Suprapubic skin (tissue), 4 donors: ENCODE measurements around the gene MINAR1. TPM values are rescaled to one million over a fixed set of nuclear protein-coding genes. Genes with fewer than 3 reads are reported as not detected.

Experiments used
- DNase-seq, 2 donors: peaks; one replicate each; pipeline ENCODE4 v3.0.0-alpha.2; 2019; ENCODE audit warnings: low spot score in 2 of 2
- H3K27ac ChIP-seq: fragments of 200-600 bp; sonication (generic); one replicate; pipeline ENCODE4 v1.5.1; 2019
- H3K27me3 ChIP-seq: fragments of 200-600 bp; sonication (generic); one replicate; pipeline ENCODE4 v1.5.1; 2019
- H3K36me3 ChIP-seq: fragments of 200-600 bp; sonication (generic); one replicate; pipeline ENCODE4 v1.5.1; 2019
- H3K4me1 ChIP-seq: fragments of 200-600 bp; sonication (generic); one replicate; pipeline ENCODE4 v1.5.1; 2019
- H3K4me3 ChIP-seq: fragments of 200-600 bp; sonication (generic); one replicate; pipeline ENCODE4 v1.5.1; 2019; ENCODE audit warnings: mild to moderate bottlenecking
- H3K9me3 ChIP-seq: fragments of 200-600 bp; sonication (generic); one replicate; pipeline ENCODE4 v1.5.1; 2019
- EP300 ChIP-seq: sonication (generic); formaldehyde crosslinking; IDR thresholded peaks from one replicate; pipeline ENCODE4 v1.6.1; 2017; ENCODE audit warnings: antibody characterized with exemption
- POLR2A ChIP-seq, 2 donors: fragments of 450-650 bp; IDR thresholded peaks; one replicate each; pipeline ENCODE4 v1.6.1; 2017; ENCODE audit warnings: antibody characterized with exemption in 2 of 2, mild to moderate bottlenecking in 2 of 2, moderate library complexity in 2 of 2
- POLR2AphosphoS5 ChIP-seq, 3 donors: sonication (generic); formaldehyde crosslinking; IDR thresholded peaks; one replicate each; pipeline ENCODE4 v1.6.1; 2017; ENCODE audit warnings: antibody characterized with exemption in 3 of 3
- WGBS: methylation state at CpG from one replicate; pipeline ENCODE4 v1.1.5; 2018; 5-methylcytosine and 5-hydroxymethylcytosine counted together
- total RNA-seq, 4 donors: library from RNA; depleted of rRNA; stranded (reverse); fragments of >200 nt; gene quantifications; one replicate each; pipeline ENCODE4 v1.1.0, GENCODE V29; 2016
- TF ChIP-seq, protein P1 (sequence below), 2 donors: fragments of 200-600 bp in 1 of 2; fragments of 450-650 bp in 1 of 2; sonication (generic) in 1 of 2; IDR thresholded peaks; one replicate each; pipeline ENCODE4 v1.5.1; 2016 to 2019; ENCODE audit warnings: antibody characterized with exemption in 2 of 2, mild to moderate bottlenecking in 1 of 2, moderate library complexity in 1 of 2

MINAR1 gene
- total RNA-seq, 4 donors from 2014 or later = 0.23 to 1.1 (median 0.56) TPM

DNA sequence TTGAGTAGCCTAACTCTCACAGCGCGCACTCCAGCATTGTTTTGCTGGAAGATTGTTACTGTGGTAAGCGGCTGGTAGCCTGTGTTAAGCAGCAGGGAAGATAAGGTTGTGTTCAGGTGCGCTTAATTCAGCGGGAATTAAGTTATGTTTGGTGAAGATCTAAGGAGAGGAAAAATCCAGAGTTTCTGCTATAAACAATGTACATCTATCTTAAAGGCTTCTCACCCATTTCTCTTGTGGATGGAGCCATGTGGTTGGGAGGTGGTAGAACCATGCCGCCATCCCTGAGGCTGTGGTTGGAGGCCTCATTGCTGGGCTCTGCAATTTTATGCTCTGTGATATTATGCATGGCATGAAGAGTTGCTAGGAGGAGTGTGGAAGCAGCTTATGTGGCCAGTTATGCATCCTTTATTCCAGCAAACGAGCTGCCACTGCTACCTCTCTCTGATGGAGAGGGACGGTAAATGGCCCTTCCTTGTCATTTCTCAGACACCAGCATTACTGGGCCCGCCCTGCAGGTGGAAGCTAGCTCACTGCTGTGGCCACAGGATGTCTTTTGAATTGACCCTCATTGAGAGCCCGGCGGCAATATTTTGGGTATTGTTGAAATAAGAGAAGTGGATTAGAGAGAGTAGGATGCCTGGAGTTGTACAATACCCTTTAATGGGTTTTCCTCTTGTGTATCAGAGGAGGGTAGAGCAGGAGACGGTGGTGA lies 1.3 kb downstream of the MINAR1 start:
- WGBS = 53% methylated on average over 12 of the region's 12 CpGs
- no peak for TF ChIP-seq POLR2AphosphoS5 (IDR thresholded peaks at IDR 0.05)
- TF ChIP-seq EP300 = no peak
- TF ChIP-seq, protein P1, sequence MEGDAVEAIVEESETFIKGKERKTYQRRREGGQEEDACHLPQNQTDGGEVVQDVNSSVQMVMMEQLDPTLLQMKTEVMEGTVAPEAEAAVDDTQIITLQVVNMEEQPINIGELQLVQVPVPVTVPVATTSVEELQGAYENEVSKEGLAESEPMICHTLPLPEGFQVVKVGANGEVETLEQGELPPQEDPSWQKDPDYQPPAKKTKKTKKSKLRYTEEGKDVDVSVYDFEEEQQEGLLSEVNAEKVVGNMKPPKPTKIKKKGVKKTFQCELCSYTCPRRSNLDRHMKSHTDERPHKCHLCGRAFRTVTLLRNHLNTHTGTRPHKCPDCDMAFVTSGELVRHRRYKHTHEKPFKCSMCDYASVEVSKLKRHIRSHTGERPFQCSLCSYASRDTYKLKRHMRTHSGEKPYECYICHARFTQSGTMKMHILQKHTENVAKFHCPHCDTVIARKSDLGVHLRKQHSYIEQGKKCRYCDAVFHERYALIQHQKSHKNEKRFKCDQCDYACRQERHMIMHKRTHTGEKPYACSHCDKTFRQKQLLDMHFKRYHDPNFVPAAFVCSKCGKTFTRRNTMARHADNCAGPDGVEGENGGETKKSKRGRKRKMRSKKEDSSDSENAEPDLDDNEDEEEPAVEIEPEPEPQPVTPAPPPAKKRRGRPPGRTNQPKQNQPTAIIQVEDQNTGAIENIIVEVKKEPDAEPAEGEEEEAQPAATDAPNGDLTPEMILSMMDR (IDR thresholded peaks at IDR 0.05) = no peak
- no peak for TF ChIP-seq POLR2A (IDR thresholded peaks at IDR 0.05)
- no peaks in the 10 kb centered on the region for H3K36me3 ChIP-seq
- no peak overlapping the region for H3K27ac ChIP-seq
- H3K4me3 ChIP-seq = no peak overlapping the region
- DNase-seq = no peak
- H3K9me3 ChIP-seq = no peaks in the 10 kb centered on the region
- H3K4me1 ChIP-seq = peaks cover 21% of the 10 kb centered on the region
- H3K27me3 ChIP-seq = peaks cover 69% of the 10 kb centered on the region

DNA sequence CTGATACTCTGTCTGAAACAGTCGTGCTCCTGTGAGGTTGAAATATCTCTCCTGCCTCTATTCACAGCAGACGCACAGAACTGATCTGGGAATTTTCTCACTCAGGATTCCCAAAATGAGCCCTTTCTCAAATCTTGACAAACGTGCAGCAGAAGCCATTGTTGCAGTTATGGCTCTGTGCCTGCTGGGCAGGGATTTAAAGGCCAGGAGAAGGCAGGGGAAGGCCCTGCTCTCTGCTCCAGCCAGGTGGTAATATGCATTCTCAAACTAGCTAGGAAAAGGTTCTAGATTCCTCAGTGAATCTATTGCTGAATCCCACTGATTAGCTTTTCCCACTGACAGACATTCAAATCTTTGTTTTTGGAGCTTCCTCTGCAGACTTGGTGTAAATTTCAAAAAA lies 2.2 kb downstream of the MINAR1 start:
- H3K27me3 ChIP-seq = peaks cover 61% of the 10 kb centered on the region
- TF ChIP-seq, protein P1 (IDR thresholded peaks at IDR 0.05) = no peak
- TF ChIP-seq POLR2AphosphoS5 (IDR thresholded peaks at IDR 0.05) = no peak
- no peak for TF ChIP-seq POLR2A (IDR thresholded peaks at IDR 0.05)
- TF ChIP-seq EP300 = no peak
- H3K36me3 ChIP-seq = no peaks in the 10 kb centered on the region
- no peak overlapping the region for H3K4me3 ChIP-seq
- H3K9me3 ChIP-seq = no peaks in the 10 kb centered on the region
- no peak overlapping the region for H3K27ac ChIP-seq
- DNase-seq = no peak
- 64% methylated on average over 3 of the region's 3 CpGs for WGBS
- peaks cover 21% of the 10 kb centered on the region for H3K4me1 ChIP-seq

DNA sequence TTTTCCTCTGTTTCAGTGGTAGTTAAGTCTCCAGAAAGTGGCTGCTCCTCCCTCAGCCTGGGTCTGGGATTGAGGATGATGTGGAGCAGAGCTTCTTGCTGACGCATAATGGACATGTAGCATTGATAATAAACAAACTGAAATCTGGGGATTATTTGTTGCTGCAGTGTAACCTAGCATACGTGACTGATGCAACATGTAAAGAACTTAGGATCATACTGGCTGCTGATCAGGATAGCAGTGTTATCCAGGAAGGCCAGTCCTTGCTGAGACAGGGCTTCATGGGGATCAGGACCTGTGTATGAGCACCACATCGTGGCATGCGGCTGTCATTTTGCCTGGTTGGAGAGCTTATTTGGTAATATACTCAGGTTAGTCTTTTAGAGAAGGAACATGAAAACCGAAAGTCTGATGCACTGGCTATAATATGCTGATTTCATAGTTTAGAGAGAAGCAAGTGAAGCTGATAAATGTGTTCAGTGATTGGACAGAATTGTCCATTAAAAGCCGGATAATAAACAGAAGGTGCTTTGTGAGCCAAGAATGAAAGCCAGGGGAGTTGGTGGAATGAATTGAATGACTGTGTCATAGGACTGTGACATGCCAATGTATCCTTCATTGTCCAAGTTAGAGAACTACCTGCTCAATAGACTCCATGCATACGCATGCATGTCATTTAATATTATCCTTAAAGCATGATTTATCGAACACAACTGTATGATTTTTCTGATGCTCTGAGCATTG lies 4.1 kb downstream of the MINAR1 start:
- TF ChIP-seq, protein P1 (IDR thresholded peaks at IDR 0.05) = no peak
- TF ChIP-seq POLR2A (IDR thresholded peaks at IDR 0.05) = no peak
- no peak for TF ChIP-seq POLR2AphosphoS5 (IDR thresholded peaks at IDR 0.05)
- TF ChIP-seq EP300 = no peak

DNA sequence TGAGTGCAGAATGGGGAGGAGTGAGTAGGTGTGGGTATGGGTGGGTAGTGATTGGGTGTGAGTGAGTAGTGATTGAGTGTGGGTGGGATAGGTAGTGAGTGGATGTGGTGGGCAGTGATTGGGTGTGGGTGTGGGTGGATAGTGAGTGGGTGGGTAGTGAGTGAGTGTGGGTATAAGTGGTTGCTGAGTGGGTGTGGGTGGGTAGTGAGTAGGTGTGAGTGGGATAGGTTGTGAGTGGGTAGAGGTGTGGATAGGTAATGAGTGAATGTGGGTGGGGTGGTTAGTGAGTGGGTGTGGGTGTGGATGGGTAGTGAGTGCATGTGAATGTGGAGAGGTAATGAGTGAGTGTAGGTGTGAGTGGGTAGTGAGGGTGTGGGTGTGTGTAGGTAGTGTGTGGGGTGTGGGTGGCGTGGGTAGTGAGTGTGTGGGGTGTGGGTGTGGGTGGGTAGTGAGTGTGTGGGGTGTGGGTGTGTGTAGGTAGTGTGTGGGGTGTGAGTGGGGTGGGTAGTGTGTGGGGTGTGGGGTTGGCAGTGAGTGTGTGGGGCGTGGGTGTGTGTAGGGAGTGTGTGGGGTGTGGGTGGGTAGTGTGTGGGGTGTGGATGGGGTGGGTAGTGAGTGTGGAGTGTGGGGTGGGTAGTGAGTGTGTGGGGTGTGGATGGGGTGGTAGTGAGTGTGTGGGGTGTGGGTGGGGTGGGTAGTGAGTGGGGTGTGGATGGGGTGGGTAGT lies 5.3 kb downstream of the MINAR1 start:
- Histone ChIP-seq H3K27ac (no peak overlapping the region), H3K9me3 (no peaks in the 10 kb centered on the region), H3K4me1 (peaks cover 4% of the 10 kb centered on the region), H3K27me3 (peaks cover 30% of the 10 kb centered on the region), H3K36me3 (no peaks in the 10 kb centered on the region), H3K4me3 (no peak overlapping the region)
- no peak for DNase-seq
- no CpG with 5 or more reads among the region's 2 CpGs for WGBS
- TF ChIP-seq POLR2AphosphoS5 (IDR thresholded peaks at IDR 0.05) (no peak), EP300 (no peak), POLR2A (IDR thresholded peaks at IDR 0.05) (no peak)
- TF ChIP-seq, protein P1 (IDR thresholded peaks at IDR 0.05) = no peak

More for the DNA sequence above, 4.1 kb downstream of the MINAR1 start:
- H3K9me3 ChIP-seq = no peaks in the 10 kb centered on the region
- peaks cover 16% of the 10 kb centered on the region for H3K4me1 ChIP-seq
- peaks cover 42% of the 10 kb centered on the region for H3K27me3 ChIP-seq
- no peaks in the 10 kb centered on the region for H3K36me3 ChIP-seq
- H3K27ac ChIP-seq = no peak overlapping the region
- 64% methylated on average over 8 of the region's 8 CpGs for WGBS
- H3K4me3 ChIP-seq = no peak overlapping the region
- DNase-seq = no peak

DNA sequence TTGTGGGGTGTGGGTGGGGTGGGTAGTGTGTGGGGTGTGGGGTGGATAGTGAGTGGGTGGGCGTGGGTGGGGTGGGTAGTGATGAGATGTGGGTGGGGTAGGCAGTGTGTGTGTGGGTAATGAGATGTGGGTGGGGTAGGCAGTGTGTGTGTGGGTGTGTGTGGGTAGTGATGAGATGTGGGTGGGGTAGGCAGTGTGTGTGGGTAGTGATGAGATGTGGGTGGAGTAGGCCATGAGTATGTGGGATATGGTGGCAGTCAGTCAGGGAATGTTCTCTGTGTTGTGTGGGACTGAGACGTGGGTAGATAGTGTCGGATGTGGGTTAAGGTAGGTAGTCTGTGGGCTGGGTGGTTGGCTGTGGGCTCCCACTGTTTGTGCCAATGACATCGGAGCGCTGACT lies 7.1 kb downstream of the MINAR1 start:
- no peak overlapping the region for H3K27ac ChIP-seq
- no peak for TF ChIP-seq EP300
- no peak for TF ChIP-seq POLR2AphosphoS5 (IDR thresholded peaks at IDR 0.05)
- TF ChIP-seq POLR2A (IDR thresholded peaks at IDR 0.05) = no peak
- TF ChIP-seq, protein P1 (IDR thresholded peaks at IDR 0.05) = no peak
- H3K4me3 ChIP-seq = no peak overlapping the region
- H3K9me3 ChIP-seq = no peaks in the 10 kb centered on the region
- peaks cover 12% of the 10 kb centered on the region for H3K27me3 ChIP-seq
- WGBS = 87% methylated on average over 5 of the region's 5 CpGs
- no peaks in the 10 kb centered on the region for H3K4me1 ChIP-seq
- no peak for DNase-seq
- H3K36me3 ChIP-seq = no peaks in the 10 kb centered on the region
